Hepatocyte (in vitro differentiated cells): Measurements from ENCODE around the gene IL36G.

Experiments
- CTCF ChIP-seq: fragments of 200-600 bp; sonication (generic); IDR thresholded peaks from 2 replicates; pipeline ENCODE4 v1.5.1; 2016; ENCODE audit warnings: antibody characterized with exemption, mild to moderate bottlenecking; ENCODE audit not compliant: poor library complexity
- EZH2 ChIP-seq: fragments of 200-600 bp; sonication (generic); IDR thresholded peaks from 2 replicates; pipeline ENCODE4 v1.6.1; 2016; ENCODE audit warnings: antibody characterized with exemption, mild to moderate bottlenecking, borderline replicate concordance

- TF ChIP-seq CTCF, result no peak
- no peak for TF ChIP-seq EZH2
These were observed 20.3 kb upstream of the IL36G start for GRCh38 chr2:112957511-112957910.
